ENCODE data around the gene MAP3K13. TPM values are rescaled to one million over a fixed set of nuclear protein-coding genes. Genes with fewer than 3 reads are reported as not detected.

Gene MAP3K13
- total and polyA plus RNA-seq, 2 of the 13 experiments (the other 11 are each of a cell fraction or from before 2014, with no cell fraction given): 24.2 to 26.5 TPM

GRCh38 chr3:185328324-185329004, 34.5 kb upstream of the MAP3K13 start (continued):
- TF ChIP-seq SKIL (CRISPR knock-in tag; IDR thresholded peaks at IDR 0.05; ENCODE audit: borderline replicate concordance) (no peak), NCOR1 (IDR thresholded peaks at IDR 0.05; ENCODE audit: borderline replicate concordance, low read length) (peak; percentile 62; the same call in 1 of the 2 replicates), RARA (CRISPR knock-in tag; IDR thresholded peaks at IDR 0.05) (peak; percentile 45; the same call in 1 of the 2 replicates), NFYB (CRISPR knock-in tag; IDR thresholded peaks at IDR 0.05) (no peak), ZKSCAN5 (CRISPR knock-in tag; IDR thresholded peaks at IDR 0.05) (no peak), RCOR2 (CRISPR knock-in tag; IDR thresholded peaks at IDR 0.05) (0 out of 2 replicates have a peak, but pooled peaks have one; percentile 39), HBP1 (CRISPR knock-in tag; IDR thresholded peaks at IDR 0.05; ENCODE audit: low read depth) (no peak), ZNF136 (CRISPR knock-in tag; IDR thresholded peaks at IDR 0.05; ENCODE audit: low read depth) (no peak), YEATS4 (CRISPR knock-in tag; IDR thresholded peaks at IDR 0.05; ENCODE audit: borderline replicate concordance) (no peak; the same call in 1 of the 2 replicates), PLRG1 (conservative IDR thresholded peaks at IDR 0.05) (no peak), NR2F2 (IDR thresholded peaks at IDR 0.05; ENCODE audit: borderline replicate concordance, low read depth) (peak; percentile 38; the same call in 1 of the 2 replicates), CSRNP1 (CRISPR knock-in tag; IDR thresholded peaks at IDR 0.05) (no peak), NR1H2 (CRISPR knock-in tag; IDR thresholded peaks at IDR 0.05; ENCODE audit: borderline replicate concordance, low read depth) (no peak), GPBP1L1 (CRISPR knock-in tag; IDR thresholded peaks at IDR 0.05) (no peak), MIER2 (CRISPR knock-in tag; IDR thresholded peaks at IDR 0.05) (0 out of 2 replicates have a peak, but pooled peaks have one; percentile 23), CREB3 (CRISPR knock-in tag; IDR thresholded peaks at IDR 0.05) (0 out of 2 replicates have a peak, but pooled peaks have one; percentile 32), CEBPG (CRISPR knock-in tag; IDR thresholded peaks at IDR 0.05) (peak; percentile 61), CREBL2 (CRISPR knock-in tag; IDR thresholded peaks at IDR 0.05; ENCODE audit: borderline replicate concordance) (no peak), MYC (CRISPR knock-in tag; IDR thresholded peaks at IDR 0.05; ENCODE audit: borderline replicate concordance) (no peak)

All from HepG2 (cell line).